SKM-1 treated with dmso at 0.1 percent for 144 hours (cell line): Measurements from ENCODE around the gene ELOA.
A peak's percentile ranks its signal among the peaks of the same experiment; 100 is the strongest.
"Not testable (repeated sequence)": the region's sequence is repeated elsewhere in the genome, so short reads cannot be mapped to it uniquely, and the experiment has no call there.

Experiments used
- DNase-seq: peaks from one replicate; lab custom pipeline; 2025; ENCODE audit not compliant: unreplicated experiment; lab: John Stamatoyannopoulos, UW

Gene ELOA

GRCh38 chr1:23743287-23744152 lies at the start of gene ELOA:
TSS of gene ELOA (plus strand) at chr1:23743471. CDS start at chr1:23743504, 33 bp downstream.
- DNase-seq, result peak; percentile 52

- DNase-seq, result no peak
These were observed 49.7 kb upstream of the ELOA start for GRCh38 chr1:23693599-23693998.

- no peak for DNase-seq
These were observed 48.9 kb upstream of the ELOA start for GRCh38 chr1:23694371-23694770.

GRCh38 chr1:23695667-23696066 lies 47.6 kb upstream of the ELOA start:
- no peak for DNase-seq

- DNase-seq, result no peak
These were observed 46.8 kb upstream of the ELOA start for GRCh38 chr1:23696335-23696989.

- no peak for DNase-seq
These were observed 44.8 kb upstream of the ELOA start for GRCh38 chr1:23698466-23698865.

- DNase-seq, result no peak
These were observed 43.7 kb upstream of the ELOA start for GRCh38 chr1:23699280-23700179.

GRCh38 chr1:23701310-23701709 lies 42.0 kb upstream of the ELOA start:
- DNase-seq, result no peak

- DNase-seq, result no peak
These were observed 41.3 kb upstream of the ELOA start for GRCh38 chr1:23701996-23702395.

- DNase-seq, result no peak
These were observed 38.3 kb upstream of the ELOA start for GRCh38 chr1:23704834-23705495.

- no peak for DNase-seq
These were observed 34.0 kb upstream of the ELOA start for GRCh38 chr1:23709229-23709628.

- DNase-seq, result peak; percentile 44
These were observed 24.8 kb upstream of the ELOA start for GRCh38 chr1:23718482-23718881.

- DNase-seq, result no peak
These were observed 24.0 kb upstream of the ELOA start for GRCh38 chr1:23719162-23719820.

- no peak for DNase-seq
These were observed 22.8 kb upstream of the ELOA start for GRCh38 chr1:23720256-23720995.

GRCh38 chr1:23722652-23723051 lies 20.6 kb upstream of the ELOA start:
- DNase-seq, result no peak

- DNase-seq, result no peak
These were observed 16.6 kb upstream of the ELOA start for GRCh38 chr1:23726686-23727085.

- peak; percentile 80 for DNase-seq
These were observed 15.9 kb upstream of the ELOA start for GRCh38 chr1:23727362-23727811.

- DNase-seq, result no peak
These were observed 10.7 kb upstream of the ELOA start for GRCh38 chr1:23732363-23733224.

GRCh38 chr1:23733281-23733680 lies 10.0 kb upstream of the ELOA start:
- DNase-seq, result not testable (repeated sequence)
